Measurements from ENCODE around the gene TXNDC8.

- TF ChIP-seq CTCF (IDR thresholded peaks at IDR 0.05) (no peak), POLR2A (IDR thresholded peaks at IDR 0.05) (no peak)
Measured at GRCh38 chr9:110303133-110303532, 34.5 kb downstream of the TXNDC8 start.
